Measurements from ENCODE around the gene CTNS.

GRCh38 chr17:3636154-3636907 lies at the start of gene CTNS, which contains the start of gene SHPK:
- TF ChIP-seq, protein P1, sequence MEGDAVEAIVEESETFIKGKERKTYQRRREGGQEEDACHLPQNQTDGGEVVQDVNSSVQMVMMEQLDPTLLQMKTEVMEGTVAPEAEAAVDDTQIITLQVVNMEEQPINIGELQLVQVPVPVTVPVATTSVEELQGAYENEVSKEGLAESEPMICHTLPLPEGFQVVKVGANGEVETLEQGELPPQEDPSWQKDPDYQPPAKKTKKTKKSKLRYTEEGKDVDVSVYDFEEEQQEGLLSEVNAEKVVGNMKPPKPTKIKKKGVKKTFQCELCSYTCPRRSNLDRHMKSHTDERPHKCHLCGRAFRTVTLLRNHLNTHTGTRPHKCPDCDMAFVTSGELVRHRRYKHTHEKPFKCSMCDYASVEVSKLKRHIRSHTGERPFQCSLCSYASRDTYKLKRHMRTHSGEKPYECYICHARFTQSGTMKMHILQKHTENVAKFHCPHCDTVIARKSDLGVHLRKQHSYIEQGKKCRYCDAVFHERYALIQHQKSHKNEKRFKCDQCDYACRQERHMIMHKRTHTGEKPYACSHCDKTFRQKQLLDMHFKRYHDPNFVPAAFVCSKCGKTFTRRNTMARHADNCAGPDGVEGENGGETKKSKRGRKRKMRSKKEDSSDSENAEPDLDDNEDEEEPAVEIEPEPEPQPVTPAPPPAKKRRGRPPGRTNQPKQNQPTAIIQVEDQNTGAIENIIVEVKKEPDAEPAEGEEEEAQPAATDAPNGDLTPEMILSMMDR (conservative IDR thresholded peaks at IDR 0.05), result no peak
- TF ChIP-seq ZFX (IDR thresholded peaks at IDR 0.05), result no peak; the same call in 1 of the 2 replicates
